Fibroblast of villous mesenchyme (primary cell): Measurements from ENCODE around the gene ZNF775. TPM values are rescaled to one million over a fixed set of nuclear protein-coding genes. Genes with fewer than 3 reads are reported as not detected.

ENCODE experiments used
- DNase-seq: peaks from one replicate; pipeline ENCODE4 v3.0.0-alpha.2; 2010; ENCODE audit warnings: low read depth
- H3K4me3 ChIP-seq: 2 replicates; pipeline ENCODE4 v1.5.1; 2011; ENCODE audit warnings: low read depth, mild to moderate bottlenecking, low read length
- CTCF ChIP-seq: IDR thresholded peaks from 2 replicates; pipeline ENCODE4 v1.5.1; 2012; ENCODE audit warnings: low read depth, mild to moderate bottlenecking, low read length; ENCODE audit not compliant: insufficient read depth
- total RNA-seq: library from RNA; depleted of rRNA; stranded (reverse); fragments of >200 nt; gene quantifications from 2 replicates; pipeline ENCODE4 v1.2.3, GENCODE V29; 2012

The ZNF775 gene
- total RNA-seq, 1 donor = 3.0 TPM

GRCh38 chr7:150388709-150389531, 9.8 kb downstream of the ZNF775 start:
- peak; percentile 87 for TF ChIP-seq CTCF
- no peak overlapping the region for H3K4me3 ChIP-seq
- peak; percentile 93 for DNase-seq

- DNase-seq = no peak
- H3K4me3 ChIP-seq = no peak overlapping the region
- TF ChIP-seq CTCF = no peak
Measured at GRCh38 chr7:150389532-150389816, 10.3 kb downstream of the ZNF775 start.

GRCh38 chr7:150390205-150390604, 11.1 kb downstream of the ZNF775 start:
- no peak for TF ChIP-seq CTCF
- no peak overlapping the region for H3K4me3 ChIP-seq
- no peak for DNase-seq

GRCh38 chr7:150393325-150393724, 14.2 kb downstream of the ZNF775 start:
- no peak for TF ChIP-seq CTCF
- DNase-seq = no peak
- no peak overlapping the region for H3K4me3 ChIP-seq

- no peak for TF ChIP-seq CTCF
- DNase-seq = no peak
- H3K4me3 ChIP-seq = no peak overlapping the region
Measured at GRCh38 chr7:150396426-150396825, 17.3 kb downstream of the ZNF775 start.

- TF ChIP-seq CTCF = no peak
- DNase-seq = no peak
Measured at GRCh38 chr7:150396851-150397260, 17.7 kb downstream of the ZNF775 start.

More at GRCh38 chr7:150396851-150397260, 17.7 kb downstream of the ZNF775 start:
- no peak overlapping the region for H3K4me3 ChIP-seq
